GM12878 (cell line): Measurements from ENCODE around the gene LPAR6. TPM values are rescaled to one million over a fixed set of nuclear protein-coding genes. Genes with fewer than 3 reads are reported as not detected.

ENCODE experiments used
- ATAC-seq: fragments of 200-7000 bp; cut with Tn5 transposase; 3 replicates; pipeline ENCODE4 v1.9.1; 2020; ENCODE audit warnings: mild to moderate bottlenecking, moderate library complexity
- BruUV-seq: library from RNA; stranded (reverse); fragments of 400-500 nt; replicated peaks from 2 replicates; lab custom pipeline; 2021; lab: Mats Ljungman, UMichigan
- CTCF ChIA-PET: fragments of 300-600 bp; sonication (Branson Sonifier 250); formaldehyde crosslinking; extraction: SDS; loops from one replicate; lab custom pipeline; 2021; ENCODE audit warnings: inconsistent platforms; lab: Yijun Ruan, JAX
- POLR2A ChIA-PET: fragments of 350-600 bp; formaldehyde crosslinking; extraction: SDS; loops from one replicate; lab custom pipeline; 2021; ENCODE audit warnings: inconsistent platforms; lab: Charles Lee
- RAD21 ChIA-PET: fragments of 300-600 bp; sonication (Branson Sonifier 250); formaldehyde crosslinking; loops from one replicate; lab custom pipeline; 2023; ENCODE audit warnings: antibody characterized with exemption; ENCODE audit not compliant: unreplicated experiment; lab: Charles Lee
- SMC1A ChIA-PET: fragments of 300-600 bp; sonication (Branson Sonifier 250); formaldehyde crosslinking; loops from one replicate; lab custom pipeline; 2023; ENCODE audit not compliant: unreplicated experiment, uncharacterized antibody; lab: Charles Lee
- DNase-seq: peaks from one replicate; pipeline ENCODE4 v3.0.0-alpha.2; 2011; ENCODE audit warnings: low read depth, low spot score
- FAIRE-seq: peaks from 3 replicates; lab custom pipeline; 2011; peaks lifted over from hg19 to GRCh38; lab: Jason Lieb, UNC
- H2AFZ ChIP-seq: 2 replicates; pipeline ENCODE4 v1.6.0; 2011; ENCODE audit warnings: low read depth, low read length, control low read depth; ENCODE audit not compliant: control insufficient read depth
- H3K27ac ChIP-seq: 2 replicates; pipeline ENCODE4 v1.5.1; 2011; ENCODE audit warnings: control low read depth; ENCODE audit not compliant: control insufficient read depth, insufficient read depth
- H3K27me3 ChIP-seq, 2 experiments: replicated peaks in 1 of 2; 2 replicates each; pipeline versions ENCODE4 v1.6.0 to v1.6.1; 2011; ENCODE audit warnings: low read length in 1 of 2; ENCODE audit not compliant: control insufficient read depth in 2 of 2, insufficient read depth in 2 of 2
- H3K36me3 ChIP-seq, 2 experiments: 2 replicates each; pipeline ENCODE4 v1.5.1; 2011; ENCODE audit warnings: low read length in 1 of 2; ENCODE audit not compliant: control insufficient read depth in 2 of 2, insufficient read depth in 2 of 2
- H3K4me1 ChIP-seq: 2 replicates; pipeline ENCODE4 v1.6.1; 2011; ENCODE audit warnings: mild to moderate bottlenecking, low read length, moderate library complexity, mixed read lengths; ENCODE audit not compliant: control insufficient read depth, insufficient read depth
- H3K4me2 ChIP-seq: 2 replicates; pipeline ENCODE4 v1.6.0; 2011; ENCODE audit warnings: control low read depth; ENCODE audit not compliant: control insufficient read depth, insufficient read depth
- H3K4me3 ChIP-seq: fragments of 200-600 bp; sonication (generic); 2 replicates; pipeline ENCODE4 v1.5.1; 2016
- H3K79me2 ChIP-seq: 2 replicates; pipeline ENCODE4 v1.6.0; 2011; ENCODE audit warnings: low read length; ENCODE audit not compliant: control insufficient read depth, insufficient read depth
- H3K9ac ChIP-seq: 2 replicates; pipeline ENCODE4 v1.8.0; 2011; ENCODE audit warnings: low read length, control low read depth, mixed read lengths; ENCODE audit not compliant: control insufficient read depth, insufficient read depth
- H3K9me3 ChIP-seq: replicated peaks from 3 replicates; pipeline ENCODE4 v1.5.1; 2011; ENCODE audit warnings: mild to moderate bottlenecking, low read length; ENCODE audit not compliant: control insufficient read depth, insufficient read depth
- H4K20me1 ChIP-seq: 2 replicates; pipeline ENCODE4 v1.6.0; 2011; ENCODE audit not compliant: control insufficient read depth, insufficient read depth
- BHLHE40 ChIP-seq, 2 experiments: fragments of 450-650 bp in 1 of 2; IDR thresholded peaks; 2 replicates each; pipeline ENCODE4 v1.6.1; 2011 to 2017; ENCODE audit warnings: low read depth in 2 of 2, borderline replicate concordance in 1 of 2, improper control_type of control experiment in 1 of 2, low read length in 1 of 2, mild to moderate bottlenecking in 1 of 2
- DPF2 ChIP-seq: fragments of 450-650 bp; IDR thresholded peaks from 2 replicates; pipeline ENCODE4 v1.6.1; 2017; ENCODE audit warnings: mild to moderate bottlenecking
- FOS ChIP-seq: IDR thresholded peaks from 3 replicates; pipeline ENCODE4 v1.6.1; 2011; ENCODE audit warnings: borderline replicate concordance; ENCODE audit not compliant: insufficient read length; ENCODE audit errors: extremely low read depth
- KAT2A ChIP-seq: conservative IDR thresholded peaks from 2 replicates; pipeline ENCODE4 v1.6.1; 2011; ENCODE audit warnings: low read depth, low read length; ENCODE audit not compliant: control insufficient read depth
- MTA3 ChIP-seq: IDR thresholded peaks from 2 replicates; pipeline ENCODE4 v1.6.1; 2012; ENCODE audit warnings: low read length, inconsistent platforms, borderline replicate concordance
- RAD51 ChIP-seq: fragments of 450-650 bp; IDR thresholded peaks from 2 replicates; pipeline ENCODE4 v1.6.1; 2016; ENCODE audit warnings: moderate library complexity, mild to moderate bottlenecking, inconsistent platforms
- RBBP5 ChIP-seq: fragments of 200-600 bp; sonication (generic); conservative IDR thresholded peaks from 2 replicates; pipeline ENCODE4 v1.6.1; 2016
- SMAD1 ChIP-seq: fragments of 450-650 bp; IDR thresholded peaks from 2 replicates; pipeline ENCODE4 v1.6.1; 2018; ENCODE audit warnings: mild to moderate bottlenecking, low read depth; ENCODE audit not compliant: partially characterized antibody
- STAT3 ChIP-seq: IDR thresholded peaks from 2 replicates; pipeline ENCODE4 v1.6.1; 2011; ENCODE audit warnings: low read depth, low read length, improper control_type of control experiment
- SUPT20H ChIP-seq: IDR thresholded peaks from 2 replicates; pipeline ENCODE4 v1.6.1; 2011; ENCODE audit warnings: low read depth, mild to moderate bottlenecking, low read length, moderate library complexity, borderline replicate concordance; ENCODE audit not compliant: control insufficient read depth
- WGBS: methylation state at CpG from one replicate; pipeline ENCODE4 v1.1.6; 2016; ENCODE audit warnings: low lambda C conversion rate; ENCODE audit not compliant: insufficient replicate concordance, insufficient coverage; ENCODE audit errors: missing lambda C conversion rate; 5-methylcytosine and 5-hydroxymethylcytosine counted together
- in situ Hi-C: fragments of 300-500 bp; cut with MboI; formaldehyde crosslinking; loops from 9 replicates; pipeline ENCODE4 v1.14.3; 2018; ENCODE audit warnings: mixed read lengths
- intact Hi-C: fragments of 100-400 bp; cut with micrococcal nuclease; formaldehyde crosslinking; loops from one replicate; pipeline ENCODE4 v1.14.2; 2022; ENCODE audit not compliant: unreplicated experiment
- polyA plus RNA-seq, 11 experiments: library from polyadenylated mRNA; depleted of rRNA in 4 of 11; unstranded in 6 of 11; stranded (reverse) in 5 of 11; fragments of >200 nt; fragmentation: Nextera tagmentation in 4 of 11; fragmentation: Illumina TruSeq in 1 of 11; extraction: Ambion mirVana in 4 of 11; extraction: Trizol in 1 of 11; gene quantifications; 1 replicate in 1 of 11; 2 replicates in 10 of 11; pipeline versions ENCODE4 v1.2.1 to v1.2.3, GENCODE V29; 2011 to 2016; ENCODE audit warnings: inconsistent platforms in 2 of 11, missing spikeins in 2 of 11, low read depth in 1 of 11
- total RNA-seq, 4 experiments: library from RNA; depleted of rRNA in 3 of 4; stranded (reverse); fragments of >200 nt in 3 of 4; fragmentation: Illumina TruSeq in 1 of 4; extraction: Trizol in 1 of 4; gene quantifications; 2 replicates each; pipeline versions ENCODE4 v1.2.1 to v1.2.3, GENCODE V29; 2013 to 2021
- TF ChIP-seq, protein P1 (sequence below): fragments of 450-650 bp; IDR thresholded peaks from 2 replicates; pipeline ENCODE4 v1.6.1; 2017; ENCODE audit warnings: mild to moderate bottlenecking
- TF ChIP-seq, protein P2 (sequence below): fragments of 450-650 bp; formaldehyde crosslinking; IDR thresholded peaks from 2 replicates; pipeline ENCODE4 v1.4.0; 2022; ENCODE audit warnings: mild to moderate bottlenecking, moderate library complexity

The LPAR6 gene
- total and polyA plus RNA-seq, 10 of the 15 experiments (the other 5 are each of a cell fraction or from before 2014, with no cell fraction given): 1.4 to 4.2 (median 2.8) TPM

DNA sequence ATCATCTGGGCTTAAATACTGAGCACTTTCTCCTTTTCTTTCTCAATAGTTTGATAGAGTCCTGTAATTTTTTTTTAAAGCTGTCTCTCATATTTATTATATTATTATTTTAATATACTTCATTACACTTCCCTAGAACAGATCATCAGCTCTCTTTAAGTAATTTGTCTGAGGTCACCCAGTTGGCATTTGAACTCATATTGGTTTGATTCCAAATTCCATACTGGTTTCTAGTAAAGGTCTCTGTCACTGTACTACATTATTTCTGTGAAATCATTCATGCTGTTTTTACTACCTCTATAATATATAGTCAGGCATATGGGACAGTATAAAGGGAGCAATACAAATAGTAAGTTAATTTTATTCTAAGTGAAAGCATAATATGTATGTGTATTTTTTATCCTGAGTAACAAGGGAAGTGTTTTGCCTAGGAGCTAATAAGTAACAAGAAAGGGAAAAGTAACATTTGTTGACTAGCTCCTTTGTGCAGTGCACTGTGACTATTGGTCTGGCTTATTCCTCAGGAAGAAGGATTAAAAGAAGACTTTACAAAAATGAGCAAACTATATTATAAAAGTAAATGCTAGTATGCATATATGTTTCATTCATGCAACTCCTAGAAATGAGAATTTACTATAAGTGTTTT is 14.3 kb downstream of the LPAR6 start (continued):
- TF ChIP-seq SUPT20H: no peak
- no peak for TF ChIP-seq DPF2

DNA sequence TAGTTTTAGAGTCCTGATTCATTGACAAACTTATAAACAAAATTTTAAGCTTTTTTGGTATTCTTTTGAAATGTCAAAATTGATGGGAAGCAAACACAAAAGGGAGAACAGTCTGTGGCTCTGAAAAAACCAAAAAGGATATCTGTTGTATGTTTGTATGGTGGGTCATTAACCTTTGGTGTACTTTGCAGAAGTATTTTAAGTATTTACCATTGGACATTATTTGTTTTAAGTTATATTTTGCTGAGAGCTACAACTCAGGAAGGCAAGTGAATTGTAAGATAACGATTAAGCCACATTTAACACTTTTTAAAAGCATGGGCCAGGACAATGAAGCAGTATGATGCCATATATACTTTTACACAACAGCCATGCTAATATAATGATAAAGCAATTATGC is 15.2 kb downstream of the LPAR6 start:
- intact Hi-C loops (no loop called here), in situ Hi-C loops (no loop called here)
- FAIRE-seq (no peak), ATAC-seq (no peak), DNase-seq (no peak)
- Histone ChIP-seq H3K27me3 (no peaks in the 10 kb centered on the region), H3K36me3 (peaks cover 2 to 4% of the 10 kb centered on the region in 2 experiments; a peak in 2 of 4 replicates), H3K9ac (no peak overlapping the region), H3K4me2 (no peak overlapping the region), H2AFZ (no peak overlapping the region), H3K4me3 (no peak overlapping the region), H3K4me1 (peaks cover 23% of the 10 kb centered on the region; the same call in 1 of the 2 replicates), H3K9me3 (peaks cover 4% of the 10 kb centered on the region; the same call in 1 of the 3 replicates), H3K27ac (no peak overlapping the region), H4K20me1 (no peaks in the 10 kb centered on the region), H3K79me2 (no peaks in the 10 kb centered on the region)
- CTCF ChIA-PET: interaction anchor here (1.2 to 2.6 kb wide), 5 partner anchors 9 to 183 kb away, joined by 3 to 12 read pairs (median 8); no protein-coding TSS in a partner anchor
- WGBS: 96% methylated on average over 1 of the region's 1 CpG
- RAD21 ChIA-PET: interaction anchor here (0.9 to 3.0 kb wide), 5 partner anchors 51 to 185 kb away, joined by 3 to 25 read pairs (median 5); no protein-coding TSS in a partner anchor
- TF ChIP-seq, protein P1, sequence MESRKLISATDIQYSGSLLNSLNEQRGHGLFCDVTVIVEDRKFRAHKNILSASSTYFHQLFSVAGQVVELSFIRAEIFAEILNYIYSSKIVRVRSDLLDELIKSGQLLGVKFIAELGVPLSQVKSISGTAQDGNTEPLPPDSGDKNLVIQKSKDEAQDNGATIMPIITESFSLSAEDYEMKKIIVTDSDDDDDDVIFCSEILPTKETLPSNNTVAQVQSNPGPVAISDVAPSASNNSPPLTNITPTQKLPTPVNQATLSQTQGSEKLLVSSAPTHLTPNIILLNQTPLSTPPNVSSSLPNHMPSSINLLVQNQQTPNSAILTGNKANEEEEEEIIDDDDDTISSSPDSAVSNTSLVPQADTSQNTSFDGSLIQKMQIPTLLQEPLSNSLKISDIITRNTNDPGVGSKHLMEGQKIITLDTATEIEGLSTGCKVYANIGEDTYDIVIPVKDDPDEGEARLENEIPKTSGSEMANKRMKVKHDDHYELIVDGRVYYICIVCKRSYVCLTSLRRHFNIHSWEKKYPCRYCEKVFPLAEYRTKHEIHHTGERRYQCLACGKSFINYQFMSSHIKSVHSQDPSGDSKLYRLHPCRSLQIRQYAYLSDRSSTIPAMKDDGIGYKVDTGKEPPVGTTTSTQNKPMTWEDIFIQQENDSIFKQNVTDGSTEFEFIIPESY: no peak
- TF ChIP-seq FOS: no peak
- TF ChIP-seq BHLHE40 (IDR thresholded peaks at IDR 0.05; ENCODE audit: borderline replicate concordance in 1 of 2, low read depth in 2 of 2, low read length in 1 of 2): no peak
- TF ChIP-seq RBBP5: no peak
- TF ChIP-seq, protein P2, sequence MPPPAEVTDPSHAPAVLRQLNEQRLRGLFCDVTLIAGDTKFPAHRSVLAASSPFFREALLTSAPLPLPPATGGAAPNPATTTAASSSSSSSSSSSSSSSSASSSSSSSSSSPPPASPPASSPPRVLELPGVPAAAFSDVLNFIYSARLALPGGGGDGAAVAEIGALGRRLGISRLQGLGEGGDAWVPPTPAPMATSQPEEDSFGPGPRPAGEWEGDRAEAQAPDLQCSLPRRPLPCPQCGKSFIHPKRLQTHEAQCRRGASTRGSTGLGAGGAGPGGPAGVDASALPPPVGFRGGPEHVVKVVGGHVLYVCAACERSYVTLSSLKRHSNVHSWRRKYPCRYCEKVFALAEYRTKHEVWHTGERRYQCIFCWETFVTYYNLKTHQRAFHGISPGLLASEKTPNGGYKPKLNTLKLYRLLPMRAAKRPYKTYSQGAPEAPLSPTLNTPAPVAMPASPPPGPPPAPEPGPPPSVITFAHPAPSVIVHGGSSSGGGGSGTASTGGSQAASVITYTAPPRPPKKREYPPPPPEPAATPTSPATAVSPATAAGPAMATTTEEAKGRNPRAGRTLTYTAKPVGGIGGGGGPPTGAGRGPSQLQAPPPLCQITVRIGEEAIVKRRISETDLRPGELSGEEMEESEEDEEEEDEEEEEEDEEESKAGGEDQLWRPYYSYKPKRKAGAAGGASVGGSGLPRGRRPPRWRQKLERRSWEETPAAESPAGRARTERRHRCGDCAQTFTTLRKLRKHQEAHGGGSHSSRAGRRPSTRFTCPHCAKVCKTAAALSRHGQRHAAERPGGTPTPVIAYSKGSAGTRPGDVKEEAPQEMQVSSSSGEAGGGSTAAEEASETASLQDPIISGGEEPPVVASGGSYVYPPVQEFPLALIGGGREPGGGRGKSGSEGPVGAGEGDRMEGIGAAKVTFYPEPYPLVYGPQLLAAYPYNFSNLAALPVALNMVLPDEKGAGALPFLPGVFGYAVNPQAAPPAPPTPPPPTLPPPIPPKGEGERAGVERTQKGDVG (CRISPR knock-in tag): no peak
- TF ChIP-seq KAT2A: no peak
- no peak for TF ChIP-seq STAT3
- no peak for TF ChIP-seq RAD51
- TF ChIP-seq SMAD1: no peak
- TF ChIP-seq MTA3: no peak
- SMC1A ChIA-PET: interaction anchor here (0.9 to 3.4 kb wide), 11 partner anchors 8 to 186 kb away, joined by 3 to 23 read pairs (median 4); no protein-coding TSS in a partner anchor
- POLR2A ChIA-PET: no interaction called here
- no TSS peak for BruUV-seq
